Osteoblast (primary cell): Measurements from ENCODE around the gene PUM2. TPM values are rescaled to one million over a fixed set of nuclear protein-coding genes. Genes with fewer than 3 reads are reported as not detected.

Experiments used
- DNase-seq: peaks from one replicate; pipeline ENCODE4 v3.0.0; 2011; ENCODE audit warnings: low spot score, mixed read lengths; ENCODE audit not compliant: insufficient read length; ENCODE audit errors: missing footprints
- H2AFZ ChIP-seq: 2 replicates; pipeline ENCODE4 v1.6.0; 2011; ENCODE audit warnings: mild to moderate bottlenecking, low read length
- H3K27ac ChIP-seq: 2 replicates; pipeline ENCODE4 v1.5.1; 2011; ENCODE audit warnings: mild to moderate bottlenecking, low read depth, low read length, moderate library complexity
- H3K27me3 ChIP-seq: 2 replicates; pipeline ENCODE4 v1.6.0; 2012; ENCODE audit warnings: mild to moderate bottlenecking, control low read depth, inconsistent platforms, low read length, moderate library complexity; ENCODE audit not compliant: insufficient read depth
- H3K36me3 ChIP-seq: 2 replicates; pipeline ENCODE4 v1.5.1; 2011; ENCODE audit warnings: mild to moderate bottlenecking, low read length, control low read depth, moderate library complexity; ENCODE audit not compliant: insufficient read depth
- H3K4me1 ChIP-seq: 2 replicates; pipeline ENCODE4 v1.5.1; 2011; ENCODE audit warnings: mild to moderate bottlenecking, low read length, control low read depth, moderate library complexity; ENCODE audit not compliant: insufficient read depth
- H3K4me2 ChIP-seq: 2 replicates; pipeline ENCODE4 v1.6.0; 2011; ENCODE audit warnings: mild to moderate bottlenecking, low read length; ENCODE audit not compliant: insufficient read depth
- H3K4me3 ChIP-seq: fragments of 200-600 bp; sonication (generic); 3 replicates; pipeline ENCODE4 v1.5.1; 2012; ENCODE audit warnings: mild to moderate bottlenecking, low read length, inconsistent platforms; ENCODE audit not compliant: insufficient read depth
- H3K79me2 ChIP-seq: 2 replicates; pipeline ENCODE4 v1.6.0; 2012; ENCODE audit warnings: mild to moderate bottlenecking, low read length, control low read depth, inconsistent platforms; ENCODE audit not compliant: insufficient read depth
- H3K9me3 ChIP-seq: 2 replicates; pipeline ENCODE4 v1.5.1; 2011; ENCODE audit warnings: low read depth, low read length, control low read depth
- H4K20me1 ChIP-seq: 2 replicates; pipeline ENCODE4 v1.6.0; 2012; ENCODE audit warnings: mild to moderate bottlenecking, low read length, control low read depth; ENCODE audit not compliant: insufficient read depth
- total RNA-seq: library from RNA; depleted of rRNA; stranded (reverse); fragments of >200 nt; gene quantifications from 2 replicates; pipeline ENCODE4 v1.2.3, GENCODE V29; 2012
- TF ChIP-seq, protein P1 (sequence below): IDR thresholded peaks from 2 replicates; pipeline ENCODE4 v1.5.1; 2011; ENCODE audit warnings: mild to moderate bottlenecking, low read depth, low read length, moderate library complexity; ENCODE audit errors: extremely low read depth

PUM2 gene
- total RNA-seq, 1 donor = 45.2 TPM

- Histone ChIP-seq H3K4me3 (no peak overlapping the region), H4K20me1 (peaks cover 21% of the 10 kb centered on the region), H3K9me3 (no peaks in the 10 kb centered on the region), H3K27me3 (no peaks in the 10 kb centered on the region), H2AFZ (no peak overlapping the region), H3K27ac (no peak overlapping the region), H3K79me2 (peaks cover 28% of the 10 kb centered on the region), H3K4me1 (peaks cover 20% of the 10 kb centered on the region), H3K36me3 (no peaks in the 10 kb centered on the region), H3K4me2 (no peak overlapping the region)
- DNase-seq = no peak
- TF ChIP-seq, protein P1, sequence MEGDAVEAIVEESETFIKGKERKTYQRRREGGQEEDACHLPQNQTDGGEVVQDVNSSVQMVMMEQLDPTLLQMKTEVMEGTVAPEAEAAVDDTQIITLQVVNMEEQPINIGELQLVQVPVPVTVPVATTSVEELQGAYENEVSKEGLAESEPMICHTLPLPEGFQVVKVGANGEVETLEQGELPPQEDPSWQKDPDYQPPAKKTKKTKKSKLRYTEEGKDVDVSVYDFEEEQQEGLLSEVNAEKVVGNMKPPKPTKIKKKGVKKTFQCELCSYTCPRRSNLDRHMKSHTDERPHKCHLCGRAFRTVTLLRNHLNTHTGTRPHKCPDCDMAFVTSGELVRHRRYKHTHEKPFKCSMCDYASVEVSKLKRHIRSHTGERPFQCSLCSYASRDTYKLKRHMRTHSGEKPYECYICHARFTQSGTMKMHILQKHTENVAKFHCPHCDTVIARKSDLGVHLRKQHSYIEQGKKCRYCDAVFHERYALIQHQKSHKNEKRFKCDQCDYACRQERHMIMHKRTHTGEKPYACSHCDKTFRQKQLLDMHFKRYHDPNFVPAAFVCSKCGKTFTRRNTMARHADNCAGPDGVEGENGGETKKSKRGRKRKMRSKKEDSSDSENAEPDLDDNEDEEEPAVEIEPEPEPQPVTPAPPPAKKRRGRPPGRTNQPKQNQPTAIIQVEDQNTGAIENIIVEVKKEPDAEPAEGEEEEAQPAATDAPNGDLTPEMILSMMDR = no peak
Measured at GRCh38 chr2:20352581-20353216, 2.1 kb upstream of the PUM2 start.

GRCh38 chr2:20352230-20352578 is 1.6 kb upstream of the PUM2 start:
- Histone ChIP-seq H3K4me3 (no peak overlapping the region), H3K36me3 (no peaks in the 10 kb centered on the region), H3K4me1 (peaks cover 20% of the 10 kb centered on the region), H3K27ac (no peak overlapping the region), H3K79me2 (peaks cover 33% of the 10 kb centered on the region), H3K27me3 (no peaks in the 10 kb centered on the region), H3K9me3 (no peaks in the 10 kb centered on the region), H2AFZ (no peak overlapping the region), H4K20me1 (peaks cover 26% of the 10 kb centered on the region), H3K4me2 (no peak overlapping the region)
- TF ChIP-seq, protein P1 = no peak
- DNase-seq = no peak

- H4K20me1 ChIP-seq = peaks cover 31% of the 10 kb centered on the region
- no peaks in the 10 kb centered on the region for H3K9me3 ChIP-seq
- peak overlapping the region; percentile 96 for H3K4me2 ChIP-seq
- H3K4me3 ChIP-seq = peak overlapping the region; percentile 80
- H3K4me1 ChIP-seq = peaks cover 23% of the 10 kb centered on the region
- H3K27ac ChIP-seq = peak overlapping the region; percentile 82
- TF ChIP-seq, protein P1 = no peak
- peak overlapping the region; percentile 93 for H2AFZ ChIP-seq
- no peaks in the 10 kb centered on the region for H3K36me3 ChIP-seq
- no peaks in the 10 kb centered on the region for H3K27me3 ChIP-seq
- no peak for DNase-seq
- H3K79me2 ChIP-seq = peaks cover 38% of the 10 kb centered on the region
Measured at GRCh38 chr2:20351555-20352229, 1.0 kb upstream of the PUM2 start.

DNA sequence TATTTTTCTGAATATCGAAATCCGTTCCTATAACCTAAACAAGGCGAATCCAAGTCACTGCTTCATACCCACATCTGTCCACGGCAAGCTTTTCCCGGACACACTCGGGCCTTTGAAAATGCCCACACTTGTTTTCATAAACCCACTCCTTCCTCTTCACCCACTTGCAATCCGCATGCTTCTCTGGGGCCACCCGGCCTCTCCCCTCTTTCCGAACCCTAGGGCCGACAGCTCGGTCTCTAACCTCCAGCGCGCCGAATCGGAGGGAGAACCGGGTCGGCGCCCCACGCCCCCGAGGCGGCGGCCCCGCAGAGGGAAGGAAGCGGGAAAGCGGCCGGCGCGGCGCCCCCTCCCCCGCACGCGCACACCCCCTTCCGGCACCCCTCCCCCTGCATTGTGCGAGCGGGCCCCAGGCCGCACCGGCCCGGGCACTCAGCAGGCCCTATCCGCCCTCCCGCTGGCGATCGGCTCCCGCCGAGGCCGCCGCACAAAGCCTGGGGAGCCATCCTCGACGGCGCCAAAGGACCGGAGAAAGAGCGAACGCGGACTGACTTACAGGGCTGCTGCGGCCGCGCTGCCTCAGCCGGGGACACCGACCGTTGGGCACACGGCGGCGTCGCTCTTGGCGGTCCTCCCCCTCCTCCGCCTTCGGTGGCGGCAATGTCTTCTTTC is 467 bp downstream of the PUM2 start:
- Histone ChIP-seq H3K36me3 (no peaks in the 10 kb centered on the region), H3K4me3 (peak overlapping the region; percentile 80), H3K4me1 (peaks cover 21% of the 10 kb centered on the region), H3K27me3 (no peaks in the 10 kb centered on the region), H2AFZ (peak overlapping the region; percentile 74), H3K4me2 (peak overlapping the region; percentile 88), H3K9me3 (no peaks in the 10 kb centered on the region), H4K20me1 (peaks cover 44% of the 10 kb centered on the region), H3K27ac (peak overlapping the region; percentile 74), H3K79me2 (peaks cover 53% of the 10 kb centered on the region)
- peak; percentile 76 for DNase-seq
- TF ChIP-seq, protein P1 = no peak
